ENCODE measurements around the gene ITGAD.

- TF ChIP-seq CTCF (IDR thresholded peaks at IDR 0.05; ENCODE audit: insufficient read depth, low read depth, low read length) (no peak), EZH2 (IDR thresholded peaks at IDR 0.05; ENCODE audit: insufficient read depth, low read length) (no peak)
Observed at GRCh38 chr16:31414706-31415105, 21.6 kb downstream of the ITGAD start.

All from astrocyte (in vitro differentiated cells and primary cell).